Measurements from ENCODE around the gene SNX14.

DNA sequence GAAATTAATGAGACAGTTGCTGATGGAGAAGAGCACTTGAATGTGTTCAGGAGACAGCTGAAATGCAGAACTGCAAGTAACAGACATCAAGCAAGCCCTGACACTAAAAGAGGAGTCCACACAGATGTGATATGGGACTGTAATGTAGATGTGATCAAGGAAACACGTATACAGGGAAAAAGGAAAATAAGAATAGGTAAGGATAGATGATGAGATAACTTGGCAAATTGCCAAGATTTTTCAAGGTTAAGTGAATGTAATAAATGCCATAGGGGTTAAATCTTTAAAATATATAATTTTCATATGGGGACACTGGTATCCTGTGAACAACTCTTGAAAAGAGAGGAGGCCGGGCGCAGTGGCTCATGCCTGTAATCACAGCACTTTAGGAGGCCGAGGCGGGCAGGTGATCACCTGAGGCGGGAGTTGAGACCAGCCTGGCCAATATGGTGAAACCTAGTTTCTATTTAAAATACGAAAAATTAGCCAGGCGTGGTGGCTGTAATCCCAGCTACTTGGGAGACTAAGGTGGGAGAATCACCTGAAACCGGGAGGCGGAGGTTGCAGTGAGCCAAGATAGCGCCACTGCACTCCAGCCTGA is 7.2 kb upstream of the SNX14 start:
- no peak for TF ChIP-seq CTCF (IDR thresholded peaks at IDR 0.05 in 8 of 11, conservative IDR thresholded peaks at IDR 0.05 in 3 of 11)
- no peak for TF ChIP-seq POLR2AphosphoS5 (IDR thresholded peaks at IDR 0.05)
- no peak for TF ChIP-seq POLR2A (IDR thresholded peaks at IDR 0.05)
